GM06990 (cell line): ENCODE results near the gene PTPRN2.

Experiments used
- DNase-seq: peaks from one replicate; pipeline ENCODE4 v3.0.0-alpha.2; 2011; ENCODE audit not compliant: insufficient read length; ENCODE audit errors: extremely low read depth
- H3K27me3 ChIP-seq: replicated peaks from 2 replicates; pipeline ENCODE4 v1.6.0; 2011; ENCODE audit warnings: low read length; ENCODE audit not compliant: control insufficient read depth, insufficient read depth
- H3K36me3 ChIP-seq: 2 replicates; pipeline ENCODE4 v1.5.1; 2011; ENCODE audit warnings: low read length; ENCODE audit not compliant: control insufficient read depth, insufficient read depth
- H3K4me3 ChIP-seq: replicated peaks from 2 replicates; pipeline ENCODE4 v1.5.1; 2011; ENCODE audit warnings: low read depth, mild to moderate bottlenecking, control low read depth, low read length
- TF ChIP-seq, protein P1 (sequence below): IDR thresholded peaks from 2 replicates; pipeline ENCODE4 v1.5.1; 2011; ENCODE audit warnings: low read length, control low read depth, mild to moderate bottlenecking, inconsistent platforms; ENCODE audit not compliant: insufficient read depth, poor library complexity, severe bottlenecking

The PTPRN2 gene

GRCh38 chr7:157753713-157754415 lies 833.8 kb downstream of the PTPRN2 start:
- Histone ChIP-seq H3K36me3 (no peaks in the 10 kb centered on the region), H3K27me3 (no peaks in the 10 kb centered on the region), H3K4me3 (no peak overlapping the region)
- no peak for DNase-seq
- TF ChIP-seq, protein P1, sequence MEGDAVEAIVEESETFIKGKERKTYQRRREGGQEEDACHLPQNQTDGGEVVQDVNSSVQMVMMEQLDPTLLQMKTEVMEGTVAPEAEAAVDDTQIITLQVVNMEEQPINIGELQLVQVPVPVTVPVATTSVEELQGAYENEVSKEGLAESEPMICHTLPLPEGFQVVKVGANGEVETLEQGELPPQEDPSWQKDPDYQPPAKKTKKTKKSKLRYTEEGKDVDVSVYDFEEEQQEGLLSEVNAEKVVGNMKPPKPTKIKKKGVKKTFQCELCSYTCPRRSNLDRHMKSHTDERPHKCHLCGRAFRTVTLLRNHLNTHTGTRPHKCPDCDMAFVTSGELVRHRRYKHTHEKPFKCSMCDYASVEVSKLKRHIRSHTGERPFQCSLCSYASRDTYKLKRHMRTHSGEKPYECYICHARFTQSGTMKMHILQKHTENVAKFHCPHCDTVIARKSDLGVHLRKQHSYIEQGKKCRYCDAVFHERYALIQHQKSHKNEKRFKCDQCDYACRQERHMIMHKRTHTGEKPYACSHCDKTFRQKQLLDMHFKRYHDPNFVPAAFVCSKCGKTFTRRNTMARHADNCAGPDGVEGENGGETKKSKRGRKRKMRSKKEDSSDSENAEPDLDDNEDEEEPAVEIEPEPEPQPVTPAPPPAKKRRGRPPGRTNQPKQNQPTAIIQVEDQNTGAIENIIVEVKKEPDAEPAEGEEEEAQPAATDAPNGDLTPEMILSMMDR, result no peak

DNA sequence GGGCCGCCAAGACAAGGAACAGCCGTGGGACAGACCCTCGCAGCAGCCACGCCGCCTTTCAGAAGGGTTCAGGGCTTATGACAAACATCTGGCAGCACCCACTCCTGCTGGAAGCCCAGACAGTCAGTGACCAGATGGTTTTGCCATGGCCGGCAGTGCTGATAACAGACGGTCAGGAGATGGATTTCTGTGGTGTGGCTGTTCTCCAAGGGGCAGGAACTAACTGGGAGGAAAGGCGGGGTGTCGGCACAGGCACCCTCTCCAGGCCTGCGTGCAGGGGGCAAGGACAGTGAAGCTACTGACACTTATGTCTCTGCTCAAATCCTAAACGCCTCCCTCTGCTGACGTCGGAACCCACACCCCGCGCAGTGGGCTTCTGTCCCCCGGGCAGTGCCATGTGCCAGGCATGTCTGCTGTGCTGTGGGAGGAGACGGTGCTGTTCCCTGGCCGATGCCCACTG lies 834.8 kb downstream of the PTPRN2 start:
- Histone ChIP-seq H3K27me3 (no peaks in the 10 kb centered on the region), H3K36me3 (no peaks in the 10 kb centered on the region), H3K4me3 (no peak overlapping the region)
- TF ChIP-seq, protein P1, result no peak
- DNase-seq, result no peak

DNA sequence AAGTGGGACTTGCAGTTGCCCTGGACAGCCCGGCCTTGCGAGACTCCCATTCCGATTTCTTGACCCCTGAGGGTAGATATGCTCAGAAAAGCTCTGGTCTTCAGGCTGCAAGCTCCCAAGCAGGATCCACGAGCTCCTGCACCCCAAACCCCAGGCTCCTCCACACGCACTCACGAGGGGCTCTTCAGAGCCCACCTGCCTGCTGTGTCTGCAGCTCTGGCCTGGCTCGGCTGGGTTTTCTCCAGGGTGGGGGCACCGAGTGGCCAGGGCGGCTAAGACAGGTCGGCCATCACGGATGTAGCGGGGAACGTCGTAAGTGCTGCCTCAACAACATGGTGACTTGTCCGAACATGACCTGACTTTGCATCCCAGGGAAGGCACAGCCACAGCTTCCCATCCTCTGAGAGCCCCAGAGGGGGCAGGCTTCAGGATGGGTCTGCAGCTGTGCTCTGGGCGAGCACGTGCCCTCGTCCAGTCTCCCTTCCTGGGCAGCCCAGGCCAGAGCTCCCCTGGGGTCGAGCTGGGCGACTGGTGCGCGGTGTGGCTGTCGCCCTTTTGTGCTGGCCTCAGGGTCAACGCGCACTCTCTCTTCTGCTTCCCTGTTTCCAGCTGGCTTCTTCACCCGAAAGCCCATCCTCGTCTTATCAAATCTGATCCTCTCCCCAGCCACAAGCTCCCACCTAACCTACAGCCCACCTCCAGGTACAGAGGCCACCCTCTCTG lies 835.5 kb downstream of the PTPRN2 start:
- H3K36me3 ChIP-seq, result no peaks in the 10 kb centered on the region
- H3K4me3 ChIP-seq, result no peak overlapping the region
- DNase-seq, result no peak
- TF ChIP-seq, protein P1, result no peak
- no peaks in the 10 kb centered on the region for H3K27me3 ChIP-seq

DNA sequence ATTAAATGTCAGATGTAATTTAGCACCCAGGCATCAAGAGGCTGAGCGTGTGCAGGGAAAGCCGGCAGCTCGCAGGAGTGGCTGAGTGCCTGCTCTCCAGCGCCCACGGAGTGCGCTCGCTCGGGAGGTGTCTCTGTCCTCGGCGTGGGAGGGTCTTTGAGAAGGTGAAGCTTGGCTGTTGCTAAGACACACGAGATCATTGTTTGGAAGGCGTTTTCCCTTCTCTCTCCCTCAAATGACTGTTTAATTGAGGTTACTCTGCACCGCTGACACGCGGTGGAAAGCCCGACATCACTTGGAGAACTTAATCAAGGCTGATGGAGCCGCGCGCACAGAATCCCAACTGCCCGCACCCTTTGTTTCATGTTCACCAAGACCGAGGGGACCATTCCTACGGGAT lies 836.2 kb downstream of the PTPRN2 start:
- H3K27me3 ChIP-seq, result no peaks in the 10 kb centered on the region
- TF ChIP-seq, protein P1, result no peak
- no peak for DNase-seq
- H3K36me3 ChIP-seq, result no peaks in the 10 kb centered on the region
- H3K4me3 ChIP-seq, result no peak overlapping the region

DNA sequence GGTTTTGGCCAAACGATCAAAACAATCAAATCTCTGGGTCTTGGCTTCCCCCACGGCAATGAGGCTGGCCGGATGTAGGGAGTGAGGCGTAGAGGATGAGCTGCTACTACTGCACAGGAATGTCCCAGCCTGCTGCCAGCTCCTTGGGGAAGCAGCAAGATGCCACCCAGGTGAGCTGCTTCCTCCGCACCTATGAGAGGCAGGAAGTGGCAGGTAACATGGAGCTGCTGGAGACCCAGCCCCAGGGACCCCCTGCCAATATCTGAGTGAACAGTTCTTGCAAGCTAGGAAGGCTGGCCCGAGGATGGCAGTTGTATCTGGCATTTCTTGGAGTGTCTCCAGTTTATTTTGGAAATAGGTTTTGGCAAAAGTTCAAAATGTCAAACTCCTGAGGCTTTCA lies 837.3 kb downstream of the PTPRN2 start:
- H3K4me3 ChIP-seq, result no peak overlapping the region
- H3K27me3 ChIP-seq, result no peaks in the 10 kb centered on the region
- TF ChIP-seq, protein P1, result no peak
- no peak for DNase-seq
- H3K36me3 ChIP-seq, result no peaks in the 10 kb centered on the region
